HepG2 (cell line): ENCODE measurements around the gene EHBP1. TPM values are rescaled to one million over a fixed set of nuclear protein-coding genes. Genes with fewer than 3 reads are reported as not detected.
A peak's percentile ranks its signal among the peaks of the same experiment; 100 is the strongest.

Experiments used
- ARID2 ChIP-seq: sonication (generic); formaldehyde crosslinking; IDR thresholded peaks from 2 replicates; pipeline ENCODE4 v1.8.1; 2022; ENCODE audit warnings: mild to moderate bottlenecking, missing genetic modification reagents, borderline replicate concordance
- ATF2 ChIP-seq: sonication (generic); formaldehyde crosslinking; IDR thresholded peaks from 2 replicates; pipeline ENCODE4 v1.4.0; 2020; ENCODE audit warnings: missing genetic modification reagents
- HBP1 ChIP-seq: IDR thresholded peaks from 2 replicates; pipeline ENCODE4 v1.6.1; 2016; ENCODE audit warnings: low read depth, control low read depth
- LBX2 ChIP-seq: sonication (generic); formaldehyde crosslinking; IDR thresholded peaks from 2 replicates; pipeline ENCODE4 v1.5.0; 2020; ENCODE audit warnings: missing genetic modification reagents, mild to moderate bottlenecking, borderline replicate concordance
- LRRFIP1 ChIP-seq: sonication (generic); formaldehyde crosslinking; conservative IDR thresholded peaks from 2 replicates; pipeline ENCODE4 v1.4.0; 2020; ENCODE audit warnings: missing genetic modification reagents
- MED1 ChIP-seq: sonication (generic); formaldehyde crosslinking; IDR thresholded peaks from 2 replicates; pipeline ENCODE4 v1.4.0; 2020; ENCODE audit warnings: missing genetic modification reagents
- MZF1 ChIP-seq: sonication (generic); formaldehyde crosslinking; IDR thresholded peaks from 2 replicates; pipeline ENCODE4 v1.8.1; 2023; ENCODE audit warnings: mild to moderate bottlenecking, missing genetic modification reagents, borderline replicate concordance
- PAXIP1 ChIP-seq: sonication (generic); formaldehyde crosslinking; conservative IDR thresholded peaks from 2 replicates; pipeline ENCODE4 v1.4.0; 2020; ENCODE audit warnings: mild to moderate bottlenecking, missing genetic modification reagents, moderate library complexity
- SUZ12 ChIP-seq: fragments of 150-350 bp; IDR thresholded peaks from 2 replicates; pipeline ENCODE4 v1.6.1; 2014; ENCODE audit warnings: low read depth, low read length
- YEATS4 ChIP-seq: sonication (generic); formaldehyde crosslinking; IDR thresholded peaks from 2 replicates; pipeline ENCODE4 v1.4.0; 2020; ENCODE audit warnings: missing genetic modification reagents, borderline replicate concordance
- ZNF282 ChIP-seq: fragments of 450-650 bp; IDR thresholded peaks from 2 replicates; pipeline ENCODE4 v1.6.1; 2018; ENCODE audit not compliant: partially characterized antibody
- ZNF567 ChIP-seq: sonication (generic); formaldehyde crosslinking; IDR thresholded peaks from 2 replicates; pipeline ENCODE4 v1.8.1; 2023; ENCODE audit warnings: mild to moderate bottlenecking, missing genetic modification reagents, borderline replicate concordance
- ZNF672 ChIP-seq: sonication (generic); formaldehyde crosslinking; IDR thresholded peaks from 2 replicates; pipeline ENCODE4 v1.8.1; 2022; ENCODE audit warnings: missing genetic modification reagents
- ZNF710 ChIP-seq: sonication (generic); formaldehyde crosslinking; IDR thresholded peaks from 2 replicates; pipeline ENCODE4 v1.5.0; 2020; ENCODE audit warnings: mild to moderate bottlenecking, missing genetic modification reagents, borderline replicate concordance
- polyA plus RNA-seq, 8 experiments: library from polyadenylated mRNA; depleted of rRNA in 3 of 8; stranded (reverse) in 7 of 8; unstranded in 1 of 8; fragments of >200 nt; fragmentation: Illumina TruSeq in 4 of 8; extraction: Trizol in 4 of 8; gene quantifications; 2 replicates each; pipeline versions ENCODE4 v1.2.1 to v1.2.3, GENCODE V29; 2011 to 2016; ENCODE audit warnings: low read depth in 4 of 8, missing spikeins in 1 of 8, mixed read lengths in 1 of 8; ENCODE audit not compliant: insufficient read depth in 1 of 8
- total RNA-seq, 5 experiments: library from RNA; depleted of rRNA; stranded (reverse); fragments of >200 nt; fragmentation: Illumina TruSeq; extraction: Trizol; gene quantifications; 2 replicates each; pipeline ENCODE4 v1.2.3, GENCODE V29; 2016; ENCODE audit warnings: low read depth in 1 of 5

EHBP1 gene
- total and polyA plus RNA-seq, 2 of the 13 experiments (the other 11 are each of a cell fraction or from before 2014, with no cell fraction given): 93.5 to 146 TPM

- TF ChIP-seq HBP1 (CRISPR knock-in tag) (no peak), ZNF282 (no peak), LRRFIP1 (CRISPR knock-in tag) (no peak), ATF2 (CRISPR knock-in tag) (0 out of 2 replicates have a peak, but pooled peaks have one; percentile 54), YEATS4 (no peak), LBX2 (no peak), PAXIP1 (CRISPR knock-in tag) (peak; percentile 55; the same call in 1 of the 2 replicates), ZNF710 (CRISPR knock-in tag) (peak; percentile 53; the same call in 1 of the 2 replicates), ARID2 (no peak), MED1 (peak; percentile 69; the same call in 1 of the 2 replicates), MZF1 (CRISPR knock-in tag) (no peak), ZNF672 (CRISPR knock-in tag) (no peak), ZNF567 (CRISPR knock-in tag) (no peak), SUZ12 (no peak)
Measured at GRCh38 chr2:62711832-62712494, 6.5 kb downstream of the EHBP1 start (continued).
